ENCODE data around the gene SUPT7L.

GRCh38 chr2:27664154-27664574 is 750 bp upstream of the SUPT7L start:
- no peak for TF ChIP-seq ZKSCAN1 (IDR thresholded peaks at IDR 0.05; ENCODE audit: low read length)
- TF ChIP-seq BRF2 (CRISPR knock-in tag; IDR thresholded peaks at IDR 0.05), result no peak
- TF ChIP-seq FOXK2 (IDR thresholded peaks at IDR 0.05), result no peak
- TF ChIP-seq CAMTA2 (CRISPR knock-in tag; IDR thresholded peaks at IDR 0.05; ENCODE audit: borderline replicate concordance), result no peak
- no peak for TF ChIP-seq STAT6 (CRISPR knock-in tag; IDR thresholded peaks at IDR 0.05; ENCODE audit: borderline replicate concordance)
- TF ChIP-seq FOXM1 (CRISPR knock-in tag; IDR thresholded peaks at IDR 0.05), result no peak
- no peak for TF ChIP-seq POLR2A (IDR thresholded peaks at IDR 0.05; ENCODE audit: insufficient read depth in 1 of 2, low read depth in 2 of 2, low read length in 2 of 2)
- TF ChIP-seq, protein P1, sequence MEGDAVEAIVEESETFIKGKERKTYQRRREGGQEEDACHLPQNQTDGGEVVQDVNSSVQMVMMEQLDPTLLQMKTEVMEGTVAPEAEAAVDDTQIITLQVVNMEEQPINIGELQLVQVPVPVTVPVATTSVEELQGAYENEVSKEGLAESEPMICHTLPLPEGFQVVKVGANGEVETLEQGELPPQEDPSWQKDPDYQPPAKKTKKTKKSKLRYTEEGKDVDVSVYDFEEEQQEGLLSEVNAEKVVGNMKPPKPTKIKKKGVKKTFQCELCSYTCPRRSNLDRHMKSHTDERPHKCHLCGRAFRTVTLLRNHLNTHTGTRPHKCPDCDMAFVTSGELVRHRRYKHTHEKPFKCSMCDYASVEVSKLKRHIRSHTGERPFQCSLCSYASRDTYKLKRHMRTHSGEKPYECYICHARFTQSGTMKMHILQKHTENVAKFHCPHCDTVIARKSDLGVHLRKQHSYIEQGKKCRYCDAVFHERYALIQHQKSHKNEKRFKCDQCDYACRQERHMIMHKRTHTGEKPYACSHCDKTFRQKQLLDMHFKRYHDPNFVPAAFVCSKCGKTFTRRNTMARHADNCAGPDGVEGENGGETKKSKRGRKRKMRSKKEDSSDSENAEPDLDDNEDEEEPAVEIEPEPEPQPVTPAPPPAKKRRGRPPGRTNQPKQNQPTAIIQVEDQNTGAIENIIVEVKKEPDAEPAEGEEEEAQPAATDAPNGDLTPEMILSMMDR (CRISPR knock-in tag; IDR thresholded peaks at IDR 0.05), result no peak
- TF ChIP-seq, protein P2, sequence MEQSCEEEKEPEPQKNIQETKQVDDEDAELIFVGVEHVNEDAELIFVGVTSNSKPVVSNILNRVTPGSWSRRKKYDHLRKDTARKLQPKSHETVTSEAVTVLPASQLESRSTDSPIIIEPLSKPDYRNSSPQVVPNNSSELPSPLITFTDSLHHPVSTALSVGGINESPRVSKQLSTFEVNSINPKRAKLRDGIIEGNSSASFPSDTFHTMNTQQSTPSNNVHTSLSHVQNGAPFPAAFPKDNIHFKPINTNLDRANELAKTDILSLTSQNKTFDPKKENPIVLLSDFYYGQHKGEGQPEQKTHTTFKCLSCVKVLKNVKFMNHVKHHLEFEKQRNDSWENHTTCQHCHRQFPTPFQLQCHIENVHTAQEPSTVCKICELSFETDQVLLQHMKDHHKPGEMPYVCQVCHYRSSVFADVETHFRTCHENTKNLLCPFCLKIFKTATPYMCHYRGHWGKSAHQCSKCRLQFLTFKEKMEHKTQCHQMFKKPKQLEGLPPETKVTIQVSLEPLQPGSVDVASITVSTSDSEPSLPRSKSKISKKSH (CRISPR knock-in tag; IDR thresholded peaks at IDR 0.05; ENCODE audit: borderline replicate concordance), result no peak
- TF ChIP-seq HMGXB3 (CRISPR knock-in tag; IDR thresholded peaks at IDR 0.05; ENCODE audit: borderline replicate concordance), result no peak
- no peak for TF ChIP-seq IRF2 (CRISPR knock-in tag; IDR thresholded peaks at IDR 0.05)
- TF ChIP-seq TCF12 (IDR thresholded peaks at IDR 0.05), result no peak
- no peak for TF ChIP-seq TCF12 (CRISPR knock-in tag; IDR thresholded peaks at IDR 0.05)
- TF ChIP-seq FOXA1 (IDR thresholded peaks at IDR 0.05), result no peak
- TF ChIP-seq FOXA1 (CRISPR knock-in tag; IDR thresholded peaks at IDR 0.05), result no peak
